Fibroblast of lung (primary cell): Measurements from ENCODE around the gene CRACR2A. TPM values are rescaled to one million over a fixed set of nuclear protein-coding genes. Genes with fewer than 3 reads are reported as not detected.

Experiments used
- DNase-seq, 2 donors: peaks; one replicate each; pipeline versions ENCODE4 v3.0.0 to v3.0.0-alpha.2; 2010; ENCODE audit warnings: low read depth in 2 of 2
- H2AFZ ChIP-seq: 2 replicates; pipeline ENCODE4 v1.5.1; 2012; ENCODE audit warnings: low read length, control low read depth, inconsistent platforms
- H3K27ac ChIP-seq: 2 replicates; pipeline ENCODE4 v1.5.1; 2011; ENCODE audit warnings: low read length, control low read depth; ENCODE audit not compliant: insufficient read depth
- H3K27me3 ChIP-seq: 2 replicates; pipeline ENCODE4 v1.5.1; 2011; ENCODE audit warnings: mild to moderate bottlenecking, low read length; ENCODE audit not compliant: control insufficient read depth, insufficient read depth
- H3K36me3 ChIP-seq: 2 replicates; pipeline ENCODE4 v1.5.1; 2011; ENCODE audit warnings: low read length; ENCODE audit not compliant: control insufficient read depth, insufficient read depth
- H3K4me1 ChIP-seq: 2 replicates; pipeline ENCODE4 v1.5.1; 2011; ENCODE audit warnings: low read length; ENCODE audit not compliant: control insufficient read depth, insufficient read depth; ENCODE audit errors: extremely low read depth
- H3K4me2 ChIP-seq: 2 replicates; pipeline ENCODE4 v1.5.1; 2011; ENCODE audit warnings: low read length, control low read depth; ENCODE audit not compliant: insufficient read depth; ENCODE audit errors: extremely low read depth
- H3K4me3 ChIP-seq, 4 experiments: fragments of 200-600 bp in 1 of 4; sonication (generic) in 1 of 4; replicated peaks in 1 of 4; 2 replicates each; pipeline ENCODE4 v1.5.1; 2011 to 2016; ENCODE audit warnings: low read length in 4 of 4, low read depth in 3 of 4, mild to moderate bottlenecking in 3 of 4, control low read depth in 2 of 4, inconsistent platforms in 1 of 4, mixed read lengths in 1 of 4; ENCODE audit not compliant: insufficient read depth in 1 of 4; ENCODE audit errors: control extremely low read depth in 1 of 4
- H3K79me2 ChIP-seq: 2 replicates; pipeline ENCODE4 v1.5.1; 2012; ENCODE audit warnings: mild to moderate bottlenecking, low read length, inconsistent platforms; ENCODE audit not compliant: control insufficient read depth, insufficient read depth
- H3K9ac ChIP-seq: 2 replicates; pipeline ENCODE4 v1.5.1; 2011; ENCODE audit warnings: mild to moderate bottlenecking, low read length, control low read depth; ENCODE audit not compliant: insufficient read depth
- H3K9me3 ChIP-seq: 2 replicates; pipeline ENCODE4 v1.5.1; 2012; ENCODE audit warnings: low read depth, low read length; ENCODE audit not compliant: control insufficient read depth, insufficient read depth
- H4K20me1 ChIP-seq: 2 replicates; pipeline ENCODE4 v1.5.1; 2011; ENCODE audit warnings: low read length; ENCODE audit not compliant: control insufficient read depth, insufficient read depth; ENCODE audit errors: extremely low read depth
- EZH2 ChIP-seq: IDR thresholded peaks from 2 replicates; pipeline ENCODE4 v1.5.1; 2012; ENCODE audit warnings: low read length, control low read depth, mild to moderate bottlenecking; ENCODE audit errors: missing control alignments
- polyA plus RNA-seq, 2 donors: library from polyadenylated mRNA; depleted of rRNA in 1 of 2; stranded (reverse) in 1 of 2; unstranded in 1 of 2; fragments of >200 nt; gene quantifications; 2 replicates each; pipeline ENCODE4 v1.2.1, GENCODE V29; 2011 to 2012; ENCODE audit warnings: missing spikeins in 1 of 2
- total RNA-seq: library from RNA; depleted of rRNA; stranded (reverse); fragments of >200 nt; gene quantifications from 2 replicates; pipeline ENCODE4 v1.2.1, GENCODE V29; 2014
- TF ChIP-seq, protein P1 (sequence below), 2 donors: IDR thresholded peaks in 1 of 2; conservative IDR thresholded peaks in 1 of 2; 1 replicate in 1 of 2; 2 replicates in 1 of 2; pipeline ENCODE4 v1.5.1; 2011 to 2012; ENCODE audit warnings: low read length in 2 of 2, control low read depth in 1 of 2, inconsistent platforms in 1 of 2, low read depth in 1 of 2, mild to moderate bottlenecking in 1 of 2

CRACR2A gene
- total and polyA plus RNA-seq, 2 donors (not counting 1 experiment from before 2014, with no cell fraction given) = 5.8 to 5.9 TPM

DNA sequence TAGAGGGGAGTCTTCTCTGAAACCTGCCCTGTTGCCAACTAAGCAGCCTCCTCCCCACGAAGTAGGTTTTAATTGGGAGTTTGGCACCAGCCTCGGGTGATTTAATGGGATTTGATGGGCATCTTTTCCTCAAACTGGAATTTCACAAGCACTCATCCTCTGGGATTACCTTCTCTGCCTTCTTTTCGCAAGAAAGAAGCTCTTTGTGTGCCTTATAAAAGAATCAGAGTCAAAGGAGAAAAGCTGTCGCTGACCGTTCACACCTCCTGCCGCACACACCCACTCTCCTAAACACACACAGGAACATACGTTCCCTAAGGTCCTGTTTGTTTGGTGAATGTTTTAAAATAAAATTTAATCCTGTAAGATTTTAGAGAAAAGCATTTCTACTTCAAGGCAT lies 177.9 kb downstream of the CRACR2A start:
- no peaks in the 10 kb centered on the region for H3K9me3 ChIP-seq
- no peak overlapping the region for H3K9ac ChIP-seq
- no peak overlapping the region for H3K4me2 ChIP-seq
- H3K27ac ChIP-seq = no peak overlapping the region
- H3K4me1 ChIP-seq = no peaks in the 10 kb centered on the region
- H4K20me1 ChIP-seq = no peaks in the 10 kb centered on the region
- no peak overlapping the region for H3K4me3 ChIP-seq
- no peaks in the 10 kb centered on the region for H3K79me2 ChIP-seq
- peaks cover 2% of the 10 kb centered on the region for H3K27me3 ChIP-seq
- no peaks in the 10 kb centered on the region for H3K36me3 ChIP-seq
- DNase-seq = no peak
- no peak for TF ChIP-seq EZH2
- TF ChIP-seq, protein P1, sequence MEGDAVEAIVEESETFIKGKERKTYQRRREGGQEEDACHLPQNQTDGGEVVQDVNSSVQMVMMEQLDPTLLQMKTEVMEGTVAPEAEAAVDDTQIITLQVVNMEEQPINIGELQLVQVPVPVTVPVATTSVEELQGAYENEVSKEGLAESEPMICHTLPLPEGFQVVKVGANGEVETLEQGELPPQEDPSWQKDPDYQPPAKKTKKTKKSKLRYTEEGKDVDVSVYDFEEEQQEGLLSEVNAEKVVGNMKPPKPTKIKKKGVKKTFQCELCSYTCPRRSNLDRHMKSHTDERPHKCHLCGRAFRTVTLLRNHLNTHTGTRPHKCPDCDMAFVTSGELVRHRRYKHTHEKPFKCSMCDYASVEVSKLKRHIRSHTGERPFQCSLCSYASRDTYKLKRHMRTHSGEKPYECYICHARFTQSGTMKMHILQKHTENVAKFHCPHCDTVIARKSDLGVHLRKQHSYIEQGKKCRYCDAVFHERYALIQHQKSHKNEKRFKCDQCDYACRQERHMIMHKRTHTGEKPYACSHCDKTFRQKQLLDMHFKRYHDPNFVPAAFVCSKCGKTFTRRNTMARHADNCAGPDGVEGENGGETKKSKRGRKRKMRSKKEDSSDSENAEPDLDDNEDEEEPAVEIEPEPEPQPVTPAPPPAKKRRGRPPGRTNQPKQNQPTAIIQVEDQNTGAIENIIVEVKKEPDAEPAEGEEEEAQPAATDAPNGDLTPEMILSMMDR (conservative IDR thresholded peaks at IDR 0.05 in 1 of 2, IDR thresholded peaks at IDR 0.05 in 1 of 2; ENCODE audit: low read depth in 1 of 2, low read length in 2 of 2) = no peak
- H2AFZ ChIP-seq = no peak overlapping the region

DNA sequence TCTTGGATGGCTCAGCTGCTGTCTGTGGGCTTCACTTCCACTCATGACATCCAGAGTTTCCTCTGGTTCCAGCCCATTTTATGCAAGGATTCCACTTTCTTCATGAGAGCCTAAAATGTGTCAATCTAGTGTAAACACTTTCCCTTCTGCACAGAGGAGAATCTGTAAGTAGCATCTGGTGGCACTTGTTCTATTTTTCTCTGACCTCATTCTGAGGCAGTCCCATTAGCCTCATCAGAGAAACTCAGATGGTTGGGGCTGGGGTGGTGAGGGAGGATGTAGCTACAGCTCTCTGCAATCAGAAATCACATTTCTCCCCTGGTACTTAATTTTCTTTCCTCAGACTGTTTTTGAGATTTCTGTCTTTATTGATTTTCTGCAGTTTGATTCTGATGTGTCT lies 180.3 kb downstream of the CRACR2A start:
- H3K79me2 ChIP-seq = no peaks in the 10 kb centered on the region

DNA sequence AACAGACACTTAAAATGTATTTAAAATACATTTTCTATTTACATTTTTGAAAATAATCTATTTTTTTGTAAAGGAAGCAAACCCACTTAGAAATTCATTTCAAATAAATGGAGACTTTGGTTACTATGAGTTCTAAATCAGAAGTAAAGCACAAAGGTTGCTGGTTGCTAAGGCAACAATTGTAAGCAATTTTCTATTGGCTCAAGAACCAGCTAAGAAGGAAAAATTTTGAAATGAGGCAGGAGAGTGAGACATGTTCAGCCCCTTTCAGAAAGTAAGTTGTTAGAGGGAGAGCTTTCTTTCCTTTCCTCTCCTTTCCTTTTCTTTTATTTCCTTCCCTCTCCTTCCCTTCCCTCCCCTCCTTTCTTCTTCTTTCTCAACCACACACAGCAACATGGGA lies 181.2 kb downstream of the CRACR2A start:
- Histone ChIP-seq H3K9ac (no peak overlapping the region), H3K27ac (no peak overlapping the region), H3K4me2 (no peak overlapping the region), H3K4me3 (no peak overlapping the region), H3K4me1 (no peaks in the 10 kb centered on the region), H4K20me1 (no peaks in the 10 kb centered on the region), H3K79me2 (no peaks in the 10 kb centered on the region), H2AFZ (no peak overlapping the region), H3K27me3 (peaks cover 2% of the 10 kb centered on the region), H3K36me3 (no peaks in the 10 kb centered on the region), H3K9me3 (no peaks in the 10 kb centered on the region)
- TF ChIP-seq, protein P1 (conservative IDR thresholded peaks at IDR 0.05 in 1 of 2, IDR thresholded peaks at IDR 0.05 in 1 of 2; ENCODE audit: low read depth in 1 of 2, low read length in 2 of 2) = no peak
- TF ChIP-seq EZH2 = no peak
- DNase-seq = no peak

More for the DNA sequence above, 180.3 kb downstream of the CRACR2A start:
- no peak for DNase-seq
- no peak overlapping the region for H3K4me2 ChIP-seq
- H2AFZ ChIP-seq = no peak overlapping the region
- H3K4me3 ChIP-seq = no peak overlapping the region
- H4K20me1 ChIP-seq = no peaks in the 10 kb centered on the region
- H3K9me3 ChIP-seq = no peaks in the 10 kb centered on the region
- no peak overlapping the region for H3K27ac ChIP-seq
- H3K27me3 ChIP-seq = peaks cover 2% of the 10 kb centered on the region
- no peaks in the 10 kb centered on the region for H3K36me3 ChIP-seq
- H3K9ac ChIP-seq = no peak overlapping the region
- no peak for TF ChIP-seq EZH2
- TF ChIP-seq, protein P1 (conservative IDR thresholded peaks at IDR 0.05 in 1 of 2, IDR thresholded peaks at IDR 0.05 in 1 of 2; ENCODE audit: low read depth in 1 of 2, low read length in 2 of 2) = no peak
- no peaks in the 10 kb centered on the region for H3K4me1 ChIP-seq
